A204.1 (cell line): ENCODE data around the gene CDH7.

Source experiments
- FAIRE-seq: peaks from 2 replicates; lab custom pipeline; 2012; peaks lifted over from hg19 to GRCh38; lab: Jason Lieb, UNC

The CDH7 gene

GRCh38 chr18:65769652-65770051 is 18.8 kb downstream of the CDH7 start:
- no peak for FAIRE-seq

- FAIRE-seq, result no peak
These were observed 35.7 kb downstream of the CDH7 start for GRCh38 chr18:65786474-65786873.

GRCh38 chr18:65788373-65788772 is 37.6 kb downstream of the CDH7 start:
- FAIRE-seq, result no peak

GRCh38 chr18:65790604-65791003 is 39.8 kb downstream of the CDH7 start:
- FAIRE-seq, result no peak

- FAIRE-seq, result no peak
These were observed 40.9 kb downstream of the CDH7 start for GRCh38 chr18:65791719-65792118.

- no peak for FAIRE-seq
These were observed 41.8 kb downstream of the CDH7 start for GRCh38 chr18:65792456-65793074.

GRCh38 chr18:65808759-65809158 is 57.9 kb downstream of the CDH7 start:
- no peak for FAIRE-seq

- FAIRE-seq, result no peak
These were observed 60.5 kb downstream of the CDH7 start for GRCh38 chr18:65811307-65811706.

GRCh38 chr18:65815506-65815905 is 64.7 kb downstream of the CDH7 start:
- FAIRE-seq, result no peak

- FAIRE-seq, result no peak
These were observed 66.4 kb downstream of the CDH7 start for GRCh38 chr18:65817178-65817577.

- no peak for FAIRE-seq
These were observed 71.1 kb downstream of the CDH7 start for GRCh38 chr18:65821911-65822310.

- no peak for FAIRE-seq
These were observed 72.0 kb downstream of the CDH7 start for GRCh38 chr18:65822826-65823225.

GRCh38 chr18:65827444-65827843 is 76.6 kb downstream of the CDH7 start:
- no peak for FAIRE-seq

- no peak for FAIRE-seq
These were observed 85.1 kb downstream of the CDH7 start for GRCh38 chr18:65835881-65836280.

GRCh38 chr18:65846107-65846506 is 95.3 kb downstream of the CDH7 start:
- no peak for FAIRE-seq

GRCh38 chr18:65852273-65852672 is 101.5 kb downstream of the CDH7 start:
- FAIRE-seq, result no peak

GRCh38 chr18:65859075-65859474 is 108.3 kb downstream of the CDH7 start:
- no peak for FAIRE-seq

GRCh38 chr18:65869527-65869926 is 118.7 kb downstream of the CDH7 start:
- FAIRE-seq, result no peak

- no peak for FAIRE-seq
These were observed 125.5 kb downstream of the CDH7 start for GRCh38 chr18:65876310-65876709.

- FAIRE-seq, result no peak
These were observed 146.5 kb downstream of the CDH7 start for GRCh38 chr18:65897292-65897691.

GRCh38 chr18:65901522-65901921 is 150.7 kb downstream of the CDH7 start:
- FAIRE-seq, result no peak

- no peak for FAIRE-seq
These were observed 155.8 kb downstream of the CDH7 start for GRCh38 chr18:65906621-65907034.

GRCh38 chr18:65907281-65907680 is 156.5 kb downstream of the CDH7 start:
- FAIRE-seq, result no peak

- FAIRE-seq, result no peak
These were observed 168.2 kb downstream of the CDH7 start for GRCh38 chr18:65919018-65919417.

- no peak for FAIRE-seq
These were observed 168.9 kb downstream of the CDH7 start for GRCh38 chr18:65919663-65920062.
